GM15510 (cell line): ENCODE results near the gene TCERG1L.

Experiments used
- POLR2A ChIP-seq: IDR thresholded peaks from 3 replicates; pipeline ENCODE4 v1.6.1; 2011; ENCODE audit warnings: borderline replicate concordance; ENCODE audit not compliant: insufficient read length; ENCODE audit errors: extremely low read depth

Gene TCERG1L

GRCh38 chr10:131207584-131208532 lies 103.7 kb downstream of the TCERG1L start:
- TF ChIP-seq POLR2A = no peak

GRCh38 chr10:131207176-131207575 lies 104.3 kb downstream of the TCERG1L start:
- no peak for TF ChIP-seq POLR2A

GRCh38 chr10:131206111-131206995 lies 105.2 kb downstream of the TCERG1L start:
- TF ChIP-seq POLR2A = no peak

- TF ChIP-seq POLR2A = no peak
Observed at GRCh38 chr10:131205556-131205955, 106.0 kb downstream of the TCERG1L start.

GRCh38 chr10:131204406-131205152 lies 106.9 kb downstream of the TCERG1L start:
- TF ChIP-seq POLR2A = no peak

- no peak for TF ChIP-seq POLR2A
Observed at GRCh38 chr10:131203456-131204357, 107.8 kb downstream of the TCERG1L start.

- TF ChIP-seq POLR2A = no peak
Observed at GRCh38 chr10:131202990-131203389, 108.5 kb downstream of the TCERG1L start.

GRCh38 chr10:131201741-131202515 lies 109.6 kb downstream of the TCERG1L start:
- no peak for TF ChIP-seq POLR2A

- TF ChIP-seq POLR2A = no peak
Observed at GRCh38 chr10:131200856-131201470, 110.6 kb downstream of the TCERG1L start.

GRCh38 chr10:131199646-131200045 lies 111.9 kb downstream of the TCERG1L start:
- no peak for TF ChIP-seq POLR2A

- no peak for TF ChIP-seq POLR2A
Observed at GRCh38 chr10:131198843-131199242, 112.7 kb downstream of the TCERG1L start.

GRCh38 chr10:131198401-131198800 lies 113.1 kb downstream of the TCERG1L start:
- TF ChIP-seq POLR2A = no peak

GRCh38 chr10:131196176-131196885 lies 115.2 kb downstream of the TCERG1L start:
- no peak for TF ChIP-seq POLR2A
